Measurements from ENCODE around the gene IER3. TPM values are rescaled to one million over a fixed set of nuclear protein-coding genes. Genes with fewer than 3 reads are reported as not detected.

IER3 gene
- total and polyA plus RNA-seq, 2 experiments from 2014 or later, result 19.9 to 21.2 TPM

DNA sequence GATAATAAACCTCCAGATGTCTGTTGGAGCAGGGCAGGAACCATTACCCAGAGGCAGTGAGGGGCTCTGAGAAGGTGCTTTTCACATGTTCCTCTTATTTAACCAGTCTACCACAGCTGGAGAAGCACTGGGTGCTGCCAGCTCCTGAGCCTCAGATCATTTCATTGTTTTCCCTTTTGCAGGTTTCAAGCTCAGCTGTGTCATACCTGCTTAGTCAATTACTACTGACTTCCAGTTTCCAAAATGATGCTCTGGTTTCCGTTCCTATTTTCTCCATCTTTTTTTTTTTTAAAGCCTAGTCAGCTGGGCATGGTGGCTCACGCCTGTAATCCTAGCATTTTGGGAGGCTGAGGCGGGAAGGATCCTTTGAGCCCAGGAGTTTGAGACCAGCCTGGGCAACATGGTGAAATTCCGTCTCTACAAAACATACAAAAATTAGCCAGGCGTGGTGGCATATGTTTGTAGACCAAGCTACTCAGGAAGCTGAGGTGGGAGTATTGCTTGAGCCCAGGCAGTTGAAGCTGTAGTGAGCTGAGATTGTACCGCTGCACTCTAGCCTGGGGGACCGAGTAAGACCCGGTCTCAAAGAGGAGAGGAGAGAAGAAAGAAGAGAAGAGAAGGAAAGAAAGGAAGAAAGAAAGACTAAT, 8.6 kb downstream of the IER3 start (continued):
- TF ChIP-seq CREB1 (CRISPR knock-in tag; IDR thresholded peaks at IDR 0.05; ENCODE audit: low read depth), result no peak
- no peak for TF ChIP-seq ZNF331 (CRISPR knock-in tag; IDR thresholded peaks at IDR 0.05; ENCODE audit: low read depth)
- TF ChIP-seq, protein P1, sequence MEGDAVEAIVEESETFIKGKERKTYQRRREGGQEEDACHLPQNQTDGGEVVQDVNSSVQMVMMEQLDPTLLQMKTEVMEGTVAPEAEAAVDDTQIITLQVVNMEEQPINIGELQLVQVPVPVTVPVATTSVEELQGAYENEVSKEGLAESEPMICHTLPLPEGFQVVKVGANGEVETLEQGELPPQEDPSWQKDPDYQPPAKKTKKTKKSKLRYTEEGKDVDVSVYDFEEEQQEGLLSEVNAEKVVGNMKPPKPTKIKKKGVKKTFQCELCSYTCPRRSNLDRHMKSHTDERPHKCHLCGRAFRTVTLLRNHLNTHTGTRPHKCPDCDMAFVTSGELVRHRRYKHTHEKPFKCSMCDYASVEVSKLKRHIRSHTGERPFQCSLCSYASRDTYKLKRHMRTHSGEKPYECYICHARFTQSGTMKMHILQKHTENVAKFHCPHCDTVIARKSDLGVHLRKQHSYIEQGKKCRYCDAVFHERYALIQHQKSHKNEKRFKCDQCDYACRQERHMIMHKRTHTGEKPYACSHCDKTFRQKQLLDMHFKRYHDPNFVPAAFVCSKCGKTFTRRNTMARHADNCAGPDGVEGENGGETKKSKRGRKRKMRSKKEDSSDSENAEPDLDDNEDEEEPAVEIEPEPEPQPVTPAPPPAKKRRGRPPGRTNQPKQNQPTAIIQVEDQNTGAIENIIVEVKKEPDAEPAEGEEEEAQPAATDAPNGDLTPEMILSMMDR (conservative IDR thresholded peaks at IDR 0.05; ENCODE audit: low read depth in 2 of 2), result no peak
- no peak for TF ChIP-seq EZH2phosphoT487 (IDR thresholded peaks at IDR 0.05; ENCODE audit: unreplicated experiment)
- no peak for TF ChIP-seq NANOG (IDR thresholded peaks at IDR 0.05; ENCODE audit: borderline replicate concordance)
- TF ChIP-seq, protein P2, sequence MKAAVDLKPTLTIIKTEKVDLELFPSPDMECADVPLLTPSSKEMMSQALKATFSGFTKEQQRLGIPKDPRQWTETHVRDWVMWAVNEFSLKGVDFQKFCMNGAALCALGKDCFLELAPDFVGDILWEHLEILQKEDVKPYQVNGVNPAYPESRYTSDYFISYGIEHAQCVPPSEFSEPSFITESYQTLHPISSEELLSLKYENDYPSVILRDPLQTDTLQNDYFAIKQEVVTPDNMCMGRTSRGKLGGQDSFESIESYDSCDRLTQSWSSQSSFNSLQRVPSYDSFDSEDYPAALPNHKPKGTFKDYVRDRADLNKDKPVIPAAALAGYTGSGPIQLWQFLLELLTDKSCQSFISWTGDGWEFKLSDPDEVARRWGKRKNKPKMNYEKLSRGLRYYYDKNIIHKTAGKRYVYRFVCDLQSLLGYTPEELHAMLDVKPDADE (IDR thresholded peaks at IDR 0.05), result no peak

DNA sequence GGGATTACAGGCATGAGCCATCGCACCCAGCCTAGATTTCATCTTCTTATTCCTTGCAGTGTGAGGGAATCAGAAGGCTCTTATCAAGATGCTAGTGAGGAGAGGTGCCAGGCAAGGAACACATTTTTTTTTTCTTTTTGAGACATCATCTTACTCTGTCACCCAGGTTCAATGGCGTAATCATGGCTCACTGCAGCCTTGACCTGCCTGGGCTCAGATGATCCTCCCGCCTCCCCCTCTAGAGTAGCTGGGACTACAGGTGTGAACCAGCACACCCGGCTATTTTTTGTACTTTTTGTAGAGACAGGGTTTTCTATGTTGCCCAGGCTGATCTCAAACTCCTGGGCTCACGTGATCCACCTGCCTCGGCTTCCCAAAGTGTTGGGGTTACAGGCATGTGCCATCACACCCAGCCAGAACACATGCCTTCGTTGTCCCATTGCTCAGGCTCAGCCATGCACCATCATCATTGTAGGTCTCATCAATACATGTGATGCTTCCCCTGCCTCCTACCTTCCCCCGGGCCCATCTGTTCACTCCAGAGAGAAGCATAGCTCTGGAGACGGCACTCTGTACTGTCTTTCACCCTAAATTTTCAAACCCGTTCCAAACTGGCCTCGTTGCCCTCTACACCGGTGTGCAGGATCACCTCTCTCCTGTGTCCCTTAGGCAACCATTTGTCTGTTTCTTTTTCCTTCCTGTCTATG, 12.0 kb downstream of the IER3 start:
- H3K4me1 ChIP-seq (ENCODE audit: insufficient read depth), result no peaks in the 10 kb centered on the region
- no peak overlapping the region for H3K27ac Mint-ChIP-seq
- H3K4me3 ChIP-seq, result no peak overlapping the region
- H3K9me3 Mint-ChIP-seq, result no peaks in the 10 kb centered on the region; the same call in 2 of the 3 replicates
- no peak overlapping the region for H2AFZ ChIP-seq
- no peak overlapping the region for H3K4me2 ChIP-seq
- H3K79me2 ChIP-seq (replicated peaks; ENCODE audit: insufficient read depth), result no peaks in the 10 kb centered on the region
- peaks cover 68% of the 10 kb centered on the region for H3K36me3 Mint-ChIP-seq (ENCODE audit: low read depth)
- H3K4me1 Mint-ChIP-seq, result peaks cover 3% of the 10 kb centered on the region; the same call in 2 of the 3 replicates
- no peak for ATAC-seq
- H3K27ac ChIP-seq (ENCODE audit: low read depth), result no peak overlapping the region
- peaks cover 18% of the 10 kb centered on the region for H4K20me1 ChIP-seq (replicated peaks; ENCODE audit: insufficient read depth)
- H3K4me3 Mint-ChIP-seq, result no peak overlapping the region; the same call in 2 of the 3 replicates
- peaks cover 18% of the 10 kb centered on the region for H3K27me3 Mint-ChIP-seq (ENCODE audit: insufficient read depth, low read depth, poor library complexity)
- peaks cover 24% of the 10 kb centered on the region for H3F3A ChIP-seq (replicated peaks; ENCODE audit: low read depth)
- no peak for DNase-seq (ENCODE audit: low spot score)
- peaks cover 12% of the 10 kb centered on the region; the same call in 1 of the 2 replicates for H3K36me3 ChIP-seq (ENCODE audit: insufficient read depth)
- no peaks in the 10 kb centered on the region for H3K27me3 ChIP-seq (ENCODE audit: insufficient read depth)
- H3K9me2 ChIP-seq (ENCODE audit: insufficient read depth), result no peaks in the 10 kb centered on the region
- TF ChIP-seq STAT1 (IDR thresholded peaks at IDR 0.05; ENCODE audit: unreplicated experiment), result no peak
- TF ChIP-seq, protein P1 (conservative IDR thresholded peaks at IDR 0.05; ENCODE audit: low read depth in 2 of 2), result no peak
- TF ChIP-seq, protein P3, sequence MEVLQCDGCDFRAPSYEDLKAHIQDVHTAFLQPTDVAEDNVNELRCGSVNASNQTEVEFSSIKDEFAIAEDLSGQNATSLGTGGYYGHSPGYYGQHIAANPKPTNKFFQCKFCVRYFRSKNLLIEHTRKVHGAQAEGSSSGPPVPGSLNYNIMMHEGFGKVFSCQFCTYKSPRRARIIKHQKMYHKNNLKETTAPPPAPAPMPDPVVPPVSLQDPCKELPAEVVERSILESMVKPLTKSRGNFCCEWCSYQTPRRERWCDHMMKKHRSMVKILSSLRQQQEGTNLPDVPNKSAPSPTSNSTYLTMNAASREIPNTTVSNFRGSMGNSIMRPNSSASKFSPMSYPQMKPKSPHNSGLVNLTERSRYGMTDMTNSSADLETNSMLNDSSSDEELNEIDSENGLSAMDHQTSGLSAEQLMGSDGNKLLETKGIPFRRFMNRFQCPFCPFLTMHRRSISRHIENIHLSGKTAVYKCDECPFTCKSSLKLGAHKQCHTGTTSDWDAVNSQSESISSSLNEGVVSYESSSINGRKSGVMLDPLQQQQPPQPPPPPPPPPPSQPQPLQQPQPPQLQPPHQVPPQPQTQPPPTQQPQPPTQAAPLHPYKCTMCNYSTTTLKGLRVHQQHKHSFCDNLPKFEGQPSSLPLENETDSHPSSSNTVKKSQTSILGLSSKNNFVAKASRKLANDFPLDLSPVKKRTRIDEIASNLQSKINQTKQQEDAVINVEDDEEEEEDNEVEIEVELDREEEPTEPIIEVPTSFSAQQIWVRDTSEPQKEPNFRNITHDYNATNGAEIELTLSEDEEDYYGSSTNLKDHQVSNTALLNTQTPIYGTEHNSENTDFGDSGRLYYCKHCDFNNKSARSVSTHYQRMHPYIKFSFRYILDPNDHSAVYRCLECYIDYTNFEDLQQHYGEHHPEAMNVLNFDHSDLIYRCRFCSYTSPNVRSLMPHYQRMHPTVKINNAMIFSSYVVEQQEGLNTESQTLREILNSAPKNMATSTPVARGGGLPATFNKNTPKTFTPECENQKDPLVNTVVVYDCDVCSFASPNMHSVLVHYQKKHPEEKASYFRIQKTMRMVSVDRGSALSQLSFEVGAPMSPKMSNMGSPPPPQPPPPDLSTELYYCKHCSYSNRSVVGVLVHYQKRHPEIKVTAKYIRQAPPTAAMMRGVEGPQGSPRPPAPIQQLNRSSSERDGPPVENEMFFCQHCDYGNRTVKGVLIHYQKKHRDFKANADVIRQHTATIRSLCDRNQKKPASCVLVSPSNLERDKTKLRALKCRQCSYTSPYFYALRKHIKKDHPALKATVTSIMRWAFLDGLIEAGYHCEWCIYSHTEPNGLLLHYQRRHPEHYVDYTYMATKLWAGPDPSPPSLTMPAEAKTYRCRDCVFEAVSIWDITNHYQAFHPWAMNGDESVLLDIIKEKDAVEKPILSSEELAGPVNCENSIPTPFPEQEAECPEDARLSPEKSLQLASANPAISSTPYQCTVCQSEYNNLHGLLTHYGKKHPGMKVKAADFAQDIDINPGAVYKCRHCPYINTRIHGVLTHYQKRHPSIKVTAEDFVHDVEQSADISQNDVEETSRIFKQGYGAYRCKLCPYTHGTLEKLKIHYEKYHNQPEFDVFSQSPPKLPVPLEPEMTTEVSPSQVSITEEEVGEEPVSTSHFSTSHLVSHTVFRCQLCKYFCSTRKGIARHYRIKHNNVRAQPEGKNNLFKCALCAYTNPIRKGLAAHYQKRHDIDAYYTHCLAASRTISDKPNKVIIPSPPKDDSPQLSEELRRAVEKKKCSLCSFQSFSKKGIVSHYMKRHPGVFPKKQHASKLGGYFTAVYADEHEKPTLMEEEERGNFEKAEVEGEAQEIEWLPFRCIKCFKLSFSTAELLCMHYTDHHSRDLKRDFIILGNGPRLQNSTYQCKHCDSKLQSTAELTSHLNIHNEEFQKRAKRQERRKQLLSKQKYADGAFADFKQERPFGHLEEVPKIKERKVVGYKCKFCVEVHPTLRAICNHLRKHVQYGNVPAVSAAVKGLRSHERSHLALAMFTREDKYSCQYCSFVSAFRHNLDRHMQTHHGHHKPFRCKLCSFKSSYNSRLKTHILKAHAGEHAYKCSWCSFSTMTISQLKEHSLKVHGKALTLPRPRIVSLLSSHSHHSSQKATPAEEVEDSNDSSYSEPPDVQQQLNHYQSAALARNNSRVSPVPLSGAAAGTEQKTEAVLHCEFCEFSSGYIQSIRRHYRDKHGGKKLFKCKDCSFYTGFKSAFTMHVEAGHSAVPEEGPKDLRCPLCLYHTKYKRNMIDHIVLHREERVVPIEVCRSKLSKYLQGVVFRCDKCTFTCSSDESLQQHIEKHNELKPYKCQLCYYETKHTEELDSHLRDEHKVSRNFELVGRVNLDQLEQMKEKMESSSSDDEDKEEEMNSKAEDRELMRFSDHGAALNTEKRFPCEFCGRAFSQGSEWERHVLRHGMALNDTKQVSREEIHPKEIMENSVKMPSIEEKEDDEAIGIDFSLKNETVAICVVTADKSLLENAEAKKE (CRISPR knock-in tag; IDR thresholded peaks at IDR 0.05), result no peak
- TF ChIP-seq, protein P2 (IDR thresholded peaks at IDR 0.05), result no peak
